Muscle layer of colon (tissue), 2 donors: Measurements from ENCODE around the gene FXR2.
A peak's percentile ranks its signal among the peaks of the same experiment; 100 is the strongest.

Experiments
- H3K27ac ChIP-seq: one replicate; pipeline ENCODE4 v1.7.0; 2013; ENCODE audit warnings: low read depth, mild to moderate bottlenecking, low read length, moderate library complexity
- H3K27me3 ChIP-seq, 2 donors: one replicate each; pipeline ENCODE4 v1.7.0; 2013; ENCODE audit warnings: low read length in 2 of 2, mild to moderate bottlenecking in 2 of 2; ENCODE audit not compliant: insufficient read depth in 2 of 2, control insufficient read depth in 1 of 2
- H3K36me3 ChIP-seq: one replicate; pipeline ENCODE4 v1.7.0; 2013; ENCODE audit warnings: mild to moderate bottlenecking, low read length; ENCODE audit not compliant: insufficient read depth
- H3K4me1 ChIP-seq: one replicate; pipeline ENCODE4 v1.7.0; 2013; ENCODE audit warnings: mild to moderate bottlenecking, low read length; ENCODE audit not compliant: insufficient read depth
- H3K4me3 ChIP-seq, 2 donors: one replicate each; pipeline ENCODE4 v1.7.0; 2013; ENCODE audit warnings: low read length in 2 of 2, low read depth in 1 of 2, mild to moderate bottlenecking in 1 of 2, moderate library complexity in 1 of 2
- H3K9ac ChIP-seq: one replicate; pipeline ENCODE4 v1.7.0; 2013; ENCODE audit warnings: low read length
- H3K9me3 ChIP-seq: one replicate; pipeline ENCODE4 v1.7.0; 2013; ENCODE audit warnings: mild to moderate bottlenecking, low read length
- donor health status: abdominal sarcoma.
- donor health status: Adenocarcinoma of cecum.

FXR2 gene

GRCh38 chr17:7574176-7574953, 40.3 kb downstream of the FXR2 start:
- H3K4me3 ChIP-seq = peak overlapping the region; percentile 83 to 85
- H3K9me3 ChIP-seq = no peaks in the 10 kb centered on the region
- peaks cover 72% of the 10 kb centered on the region for H3K36me3 ChIP-seq
- no peaks in the 10 kb centered on the region for H3K27me3 ChIP-seq
- peak overlapping the region; percentile 21 for H3K9ac ChIP-seq
- peaks cover 25% of the 10 kb centered on the region for H3K4me1 ChIP-seq
- peak overlapping the region; percentile 88 for H3K27ac ChIP-seq

- no peaks in the 10 kb centered on the region for H3K9me3 ChIP-seq
- no peaks in the 10 kb centered on the region for H3K27me3 ChIP-seq
- H3K4me3 ChIP-seq = peak overlapping the region; percentile 83 to 85
- peaks cover 25% of the 10 kb centered on the region for H3K4me1 ChIP-seq
- H3K36me3 ChIP-seq = peaks cover 66% of the 10 kb centered on the region
- H3K27ac ChIP-seq = peak overlapping the region; percentile 88
- peak overlapping the region; percentile 98 for H3K9ac ChIP-seq
Measured at GRCh38 chr17:7573324-7574080, 41.2 kb downstream of the FXR2 start.

GRCh38 chr17:7572588-7573323, 41.9 kb downstream of the FXR2 start:
- peak overlapping the region; percentile 98 for H3K9ac ChIP-seq
- peaks cover 58% of the 10 kb centered on the region for H3K36me3 ChIP-seq
- peak overlapping the region; percentile 88 for H3K27ac ChIP-seq
- H3K4me1 ChIP-seq = peaks cover 25% of the 10 kb centered on the region
- H3K9me3 ChIP-seq = no peaks in the 10 kb centered on the region
- H3K4me3 ChIP-seq = peak overlapping the region; percentile 83 to 85
- H3K27me3 ChIP-seq = no peaks in the 10 kb centered on the region

- Histone ChIP-seq H3K4me3 (peak overlapping the region; percentile 45 to 52), H3K9ac (peak overlapping the region; percentile 16), H3K4me1 (peaks cover 25% of the 10 kb centered on the region), H3K27ac (peak overlapping the region; percentile 92), H3K9me3 (no peaks in the 10 kb centered on the region), H3K27me3 (no peaks in the 10 kb centered on the region), H3K36me3 (peaks cover 56% of the 10 kb centered on the region)
Measured at GRCh38 chr17:7572338-7572587, 42.4 kb downstream of the FXR2 start.

- H3K36me3 ChIP-seq = peaks cover 53% of the 10 kb centered on the region
- H3K4me3 ChIP-seq = no peak overlapping the region
- no peak overlapping the region for H3K9ac ChIP-seq
- H3K9me3 ChIP-seq = no peaks in the 10 kb centered on the region
- H3K27ac ChIP-seq = no peak overlapping the region
- H3K27me3 ChIP-seq = no peaks in the 10 kb centered on the region
- H3K4me1 ChIP-seq = peaks cover 19% of the 10 kb centered on the region
Measured at GRCh38 chr17:7570351-7570750, 44.3 kb downstream of the FXR2 start.

GRCh38 chr17:7569571-7569970, 45.1 kb downstream of the FXR2 start:
- H3K27ac ChIP-seq = no peak overlapping the region
- no peaks in the 10 kb centered on the region for H3K27me3 ChIP-seq
- H3K4me3 ChIP-seq = no peak overlapping the region
- H3K36me3 ChIP-seq = peaks cover 53% of the 10 kb centered on the region
- no peak overlapping the region for H3K9ac ChIP-seq
- H3K9me3 ChIP-seq = no peaks in the 10 kb centered on the region
- H3K4me1 ChIP-seq = peaks cover 12% of the 10 kb centered on the region

GRCh38 chr17:7563115-7563869, 51.4 kb downstream of the FXR2 start:
- no peak overlapping the region for H3K27ac ChIP-seq
- H3K9me3 ChIP-seq = no peaks in the 10 kb centered on the region
- H3K4me3 ChIP-seq = peak overlapping the region in 1 of 2 donors; percentile 75
- H3K9ac ChIP-seq = peak overlapping the region; percentile 81
- no peaks in the 10 kb centered on the region for H3K27me3 ChIP-seq
- H3K36me3 ChIP-seq = peaks cover 37% of the 10 kb centered on the region
- peaks cover 46% of the 10 kb centered on the region for H3K4me1 ChIP-seq

- Histone ChIP-seq H3K4me1 (peaks cover 57% of the 10 kb centered on the region), H3K27me3 (no peaks in the 10 kb centered on the region)
Measured at GRCh38 chr17:7562208-7562605, 52.5 kb downstream of the FXR2 start.

GRCh38 chr17:7561589-7562207, 53.0 kb downstream of the FXR2 start, which contains the start of gene SENP3:
TSS of gene SENP3 (plus strand) at chr17:7561919. CDS start at chr17:7563077, 1,158 bp downstream.
- Histone ChIP-seq H3K9ac (peak within 1 kb of the TSS; percentile 91), H3K4me3 (peak within 1 kb of the TSS; percentile 83 to 84), H3K4me1 (peaks cover 58% of the 10 kb centered on the region), H3K27ac (peak within 1 kb of the TSS; percentile 96), H3K9me3 (no peaks in the 10 kb centered on the region), H3K27me3 (no peaks in the 10 kb centered on the region), H3K36me3 (peaks cover 28% of the 10 kb centered on the region)

More at GRCh38 chr17:7562208-7562605, 52.5 kb downstream of the FXR2 start:
- peak overlapping the region; percentile 96 for H3K27ac ChIP-seq
- peak overlapping the region; percentile 81 for H3K9ac ChIP-seq
- H3K4me3 ChIP-seq = peak overlapping the region; percentile 75 to 84
- peaks cover 33% of the 10 kb centered on the region for H3K36me3 ChIP-seq
- no peaks in the 10 kb centered on the region for H3K9me3 ChIP-seq

GRCh38 chr17:7561028-7561575, 53.6 kb downstream of the FXR2 start:
- peaks cover 26% of the 10 kb centered on the region for H3K36me3 ChIP-seq
- H3K27ac ChIP-seq = peak overlapping the region; percentile 96
- H3K4me1 ChIP-seq = peaks cover 58% of the 10 kb centered on the region

More at GRCh38 chr17:7561028-7561575, 53.6 kb downstream of the FXR2 start:
- peak overlapping the region; percentile 83 to 84 for H3K4me3 ChIP-seq
- no peaks in the 10 kb centered on the region for H3K27me3 ChIP-seq
- no peaks in the 10 kb centered on the region for H3K9me3 ChIP-seq
- H3K9ac ChIP-seq = peak overlapping the region; percentile 91
